Loucy (cell line): ENCODE results near the gene RIN3.

Experiments used
- H2AFZ ChIP-seq: fragments of 200-600 bp; sonication (generic); 2 replicates; pipeline ENCODE4 v1.6.0; 2016; ENCODE audit warnings: antibody characterized with exemption, mild to moderate bottlenecking, low read length, moderate library complexity
- H3F3A ChIP-seq: fragments of 200-600 bp; 2 replicates; pipeline ENCODE4 v1.6.0; 2016; ENCODE audit warnings: antibody characterized with exemption, low read depth, mild to moderate bottlenecking
- H3K27me3 ChIP-seq: fragments of 200-600 bp; sonication (generic); 2 replicates; pipeline ENCODE4 v1.6.1; 2014; ENCODE audit warnings: low read length, mild to moderate bottlenecking; ENCODE audit not compliant: insufficient read depth, poor library complexity, severe bottlenecking
- H3K36me3 ChIP-seq: fragments of 200-600 bp; sonication (generic); 2 replicates; pipeline ENCODE4 v1.6.1; 2016; ENCODE audit warnings: low read length; ENCODE audit not compliant: insufficient read depth
- H3K4me1 ChIP-seq: fragments of 200-600 bp; sonication (generic); 2 replicates; pipeline ENCODE4 v1.5.1; 2014; ENCODE audit warnings: low read length, mild to moderate bottlenecking; ENCODE audit not compliant: insufficient read depth, poor library complexity, severe bottlenecking
- H3K4me2 ChIP-seq: fragments of 200-600 bp; sonication (generic); 2 replicates; pipeline ENCODE4 v1.6.0; 2014; ENCODE audit warnings: antibody characterized with exemption, low read length, low read depth, mild to moderate bottlenecking; ENCODE audit not compliant: poor library complexity, severe bottlenecking
- H3K4me3 ChIP-seq: fragments of 200-600 bp; sonication (generic); 2 replicates; pipeline ENCODE4 v1.5.1; 2014; ENCODE audit warnings: low read length, mild to moderate bottlenecking, mixed read lengths; ENCODE audit not compliant: poor library complexity, severe bottlenecking
- H3K79me2 ChIP-seq: fragments of 200-600 bp; sonication (generic); 2 replicates; pipeline ENCODE4 v1.6.1; 2014; ENCODE audit warnings: low read length; ENCODE audit not compliant: insufficient read depth
- H3K9ac ChIP-seq: fragments of 200-600 bp; sonication (generic); 2 replicates; pipeline ENCODE4 v1.6.0; 2014; ENCODE audit warnings: mild to moderate bottlenecking, low read depth, low read length, moderate library complexity; ENCODE audit not compliant: poor library complexity, severe bottlenecking
- H3K9me2 ChIP-seq: fragments of 200-600 bp; sonication (generic); replicated peaks from 2 replicates; pipeline ENCODE4 v1.6.1; 2016; ENCODE audit warnings: low read depth, low read length, mixed read lengths
- H3K9me3 ChIP-seq: fragments of 200-600 bp; sonication (generic); 2 replicates; pipeline ENCODE4 v1.6.1; 2014; ENCODE audit warnings: mild to moderate bottlenecking, antibody characterized with exemption, low read length, low read depth; ENCODE audit not compliant: insufficient read depth
- H4K20me1 ChIP-seq: fragments of 200-600 bp; sonication (generic); 2 replicates; pipeline ENCODE4 v1.6.0; 2014; ENCODE audit warnings: antibody characterized with exemption, low read length, mild to moderate bottlenecking; ENCODE audit not compliant: insufficient read depth, poor library complexity, severe bottlenecking
- EZH2phosphoT487 ChIP-seq: fragments of 200-600 bp; IDR thresholded peaks from 2 replicates; pipeline ENCODE4 v1.6.1; 2018; ENCODE audit warnings: antibody characterized with exemption, mild to moderate bottlenecking, moderate library complexity, borderline replicate concordance
- TF ChIP-seq, protein P1 (sequence below): fragments of 200-600 bp; sonication (generic); conservative IDR thresholded peaks from 2 replicates; pipeline ENCODE4 v1.5.1; 2014; ENCODE audit warnings: mild to moderate bottlenecking, antibody characterized with exemption, low read length

Gene RIN3

DNA sequence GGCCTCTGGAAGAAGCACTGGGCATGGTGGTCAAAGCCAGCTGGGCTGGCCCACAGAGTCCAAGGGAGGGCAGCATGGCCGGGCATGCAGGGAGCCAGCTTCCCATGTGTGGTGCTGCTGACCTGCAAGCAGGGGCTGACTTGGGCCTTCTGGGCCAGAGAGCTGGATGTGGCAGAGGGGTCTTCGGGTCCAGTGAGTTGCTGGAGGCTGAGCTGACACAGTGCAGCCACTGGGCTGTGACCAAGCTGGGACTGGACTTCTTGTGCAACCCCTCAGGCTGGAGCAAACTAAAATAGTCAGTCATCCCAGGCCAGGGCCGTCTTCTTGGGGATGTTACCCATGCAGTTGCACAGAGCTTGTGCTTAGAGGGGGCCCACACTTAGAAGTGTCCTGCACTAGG is 7.3 kb upstream of the RIN3 start:
- no peaks in the 10 kb centered on the region for H4K20me1 ChIP-seq
- no peaks in the 10 kb centered on the region for H3K9me2 ChIP-seq
- no peaks in the 10 kb centered on the region for H3K9me3 ChIP-seq
- H3K9ac ChIP-seq = no peak overlapping the region
- H3K4me2 ChIP-seq = no peak overlapping the region
- H2AFZ ChIP-seq = no peak overlapping the region
- no peaks in the 10 kb centered on the region for H3K4me1 ChIP-seq
- no peaks in the 10 kb centered on the region for H3F3A ChIP-seq
- TF ChIP-seq, protein P1, sequence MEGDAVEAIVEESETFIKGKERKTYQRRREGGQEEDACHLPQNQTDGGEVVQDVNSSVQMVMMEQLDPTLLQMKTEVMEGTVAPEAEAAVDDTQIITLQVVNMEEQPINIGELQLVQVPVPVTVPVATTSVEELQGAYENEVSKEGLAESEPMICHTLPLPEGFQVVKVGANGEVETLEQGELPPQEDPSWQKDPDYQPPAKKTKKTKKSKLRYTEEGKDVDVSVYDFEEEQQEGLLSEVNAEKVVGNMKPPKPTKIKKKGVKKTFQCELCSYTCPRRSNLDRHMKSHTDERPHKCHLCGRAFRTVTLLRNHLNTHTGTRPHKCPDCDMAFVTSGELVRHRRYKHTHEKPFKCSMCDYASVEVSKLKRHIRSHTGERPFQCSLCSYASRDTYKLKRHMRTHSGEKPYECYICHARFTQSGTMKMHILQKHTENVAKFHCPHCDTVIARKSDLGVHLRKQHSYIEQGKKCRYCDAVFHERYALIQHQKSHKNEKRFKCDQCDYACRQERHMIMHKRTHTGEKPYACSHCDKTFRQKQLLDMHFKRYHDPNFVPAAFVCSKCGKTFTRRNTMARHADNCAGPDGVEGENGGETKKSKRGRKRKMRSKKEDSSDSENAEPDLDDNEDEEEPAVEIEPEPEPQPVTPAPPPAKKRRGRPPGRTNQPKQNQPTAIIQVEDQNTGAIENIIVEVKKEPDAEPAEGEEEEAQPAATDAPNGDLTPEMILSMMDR = no peak
- TF ChIP-seq EZH2phosphoT487 = no peak
- no peaks in the 10 kb centered on the region for H3K36me3 ChIP-seq
- no peaks in the 10 kb centered on the region for H3K79me2 ChIP-seq
- no peaks in the 10 kb centered on the region for H3K27me3 ChIP-seq
- no peak overlapping the region for H3K4me3 ChIP-seq

DNA sequence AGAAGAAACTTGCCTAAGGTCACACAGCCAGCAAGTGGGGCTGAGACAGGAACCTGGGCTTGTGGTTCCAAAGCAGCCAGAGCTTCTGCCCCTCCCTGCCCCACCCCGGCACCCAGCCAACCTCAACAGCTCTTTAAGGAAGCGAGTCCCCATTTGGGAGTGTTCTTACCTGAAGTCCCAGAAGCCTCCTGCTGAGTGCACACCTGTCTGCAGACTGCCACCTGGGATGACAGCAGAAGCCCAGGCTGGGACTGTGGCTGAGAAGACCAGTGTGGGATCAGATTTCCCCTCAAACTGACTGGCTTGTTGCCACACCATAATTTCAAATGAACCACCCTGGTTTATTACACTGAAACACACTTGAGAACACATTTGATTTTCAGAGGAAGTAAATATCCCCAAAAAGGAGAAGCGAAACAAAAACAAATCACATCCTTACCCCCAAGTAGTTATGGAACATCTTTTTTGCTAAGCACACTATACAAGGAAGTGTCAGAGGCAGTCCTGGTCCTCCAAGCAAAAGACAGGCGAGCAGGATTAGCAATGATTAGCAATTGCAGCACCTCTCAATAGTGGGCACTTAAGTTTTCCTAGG is 6.3 kb upstream of the RIN3 start:
- TF ChIP-seq, protein P1 = no peak
- no peak for TF ChIP-seq EZH2phosphoT487
- H3K79me2 ChIP-seq = peaks cover 1% of the 10 kb centered on the region; the same call in 1 of the 2 replicates
- no peaks in the 10 kb centered on the region for H3K36me3 ChIP-seq
- no peak overlapping the region for H3K4me3 ChIP-seq
- no peaks in the 10 kb centered on the region for H3F3A ChIP-seq
- H3K27me3 ChIP-seq = no peaks in the 10 kb centered on the region
- H3K9me2 ChIP-seq = no peaks in the 10 kb centered on the region
- no peak overlapping the region for H3K4me2 ChIP-seq
- no peak overlapping the region for H3K9ac ChIP-seq
- peaks cover 1% of the 10 kb centered on the region for H3K4me1 ChIP-seq
- H2AFZ ChIP-seq = no peak overlapping the region
- H3K9me3 ChIP-seq = no peaks in the 10 kb centered on the region
- no peaks in the 10 kb centered on the region for H4K20me1 ChIP-seq

DNA sequence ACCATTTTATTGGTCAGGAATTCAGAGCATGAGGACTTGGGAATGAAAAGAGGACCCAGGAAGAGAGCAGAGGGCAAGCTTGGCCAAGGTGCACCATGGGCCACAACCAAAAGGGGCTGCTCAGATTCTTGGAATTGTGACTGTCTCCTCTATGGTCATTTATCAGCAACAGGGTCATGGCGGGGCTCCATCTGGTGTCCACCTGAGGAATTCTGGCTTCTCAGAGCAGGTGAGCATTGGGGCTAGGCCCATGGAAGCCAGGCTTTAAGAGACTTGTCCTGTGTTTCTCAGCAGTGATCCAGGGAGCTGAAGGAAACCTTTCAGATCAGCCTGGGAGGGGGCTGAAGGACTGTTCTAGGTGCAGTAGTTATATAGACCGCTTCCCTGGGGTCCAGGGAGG is 2.6 kb upstream of the RIN3 start:
- no peak overlapping the region for H2AFZ ChIP-seq
- peaks cover 7% of the 10 kb centered on the region for H3K27me3 ChIP-seq
- no peak overlapping the region for H3K9ac ChIP-seq
- H3K36me3 ChIP-seq = no peaks in the 10 kb centered on the region
- H4K20me1 ChIP-seq = no peaks in the 10 kb centered on the region
- TF ChIP-seq EZH2phosphoT487 = no peak
- TF ChIP-seq, protein P1 = peak; percentile 47
- peaks cover 38% of the 10 kb centered on the region for H3K79me2 ChIP-seq
- peaks cover 28% of the 10 kb centered on the region for H3K4me1 ChIP-seq
- H3K4me2 ChIP-seq = no peak overlapping the region
- no peaks in the 10 kb centered on the region for H3F3A ChIP-seq
- no peak overlapping the region for H3K4me3 ChIP-seq
- H3K9me3 ChIP-seq = no peaks in the 10 kb centered on the region
- no peaks in the 10 kb centered on the region for H3K9me2 ChIP-seq
